SK-N-MC (cell line): ENCODE data around the gene ZNF559.

Experiments
- DNase-seq: peaks from one replicate; pipeline ENCODE4 v3.0.0-alpha.2; 2011; ENCODE audit warnings: low read depth, low spot score
- H3K27ac ChIP-seq: fragments of 200-600 bp; sonication (generic); 2 replicates; pipeline ENCODE4 v1.5.1; 2016; ENCODE audit warnings: mixed run types
- H3K36me3 ChIP-seq: fragments of 200-600 bp; sonication (generic); 2 replicates; pipeline ENCODE4 v1.6.1; 2017; ENCODE audit warnings: antibody characterized with exemption, low read length, mixed read lengths; ENCODE audit not compliant: insufficient read depth
- H3K4me3 ChIP-seq: fragments of 200-600 bp; sonication (generic); 2 replicates; pipeline ENCODE4 v1.5.1; 2016
- H3K9ac ChIP-seq: fragments of 200-600 bp; sonication (generic); 2 replicates; pipeline ENCODE4 v1.8.0; 2017; ENCODE audit warnings: mixed run types, mixed read lengths; ENCODE audit not compliant: insufficient read length
- H3K9me3 ChIP-seq: fragments of 200-600 bp; sonication (generic); 2 replicates; pipeline ENCODE4 v1.6.1; 2017; ENCODE audit warnings: low read depth, mild to moderate bottlenecking, antibody characterized with exemption, low read length, moderate library complexity, mixed read lengths
- EZH2 ChIP-seq: fragments of 200-600 bp; sonication (generic); IDR thresholded peaks from one replicate; pipeline ENCODE4 v1.6.1; 2017; ENCODE audit warnings: antibody characterized with exemption
- FOXP2 ChIP-seq: optimal IDR thresholded peaks from 2 replicates; pipeline ENCODE3; 2011; ENCODE audit warnings: mild to moderate bottlenecking, moderate library complexity; ENCODE audit not compliant: insufficient read depth; ENCODE audit errors: extremely low read length, control extremely low read depth
- POLR2AphosphoS5 ChIP-seq: IDR thresholded peaks from 2 replicates; pipeline ENCODE4 v1.6.1; 2012; ENCODE audit warnings: mild to moderate bottlenecking, low read depth, low read length, borderline replicate concordance

The ZNF559 gene

GRCh38 chr19:9345005-9345404 is 21.0 kb downstream of the ZNF559 start:
- Histone ChIP-seq H3K36me3 (peaks cover 36% of the 10 kb centered on the region), H3K4me3 (no peak overlapping the region), H3K27ac (no peak overlapping the region), H3K9me3 (peaks cover 37% of the 10 kb centered on the region), H3K9ac (no peak overlapping the region)
- TF ChIP-seq POLR2AphosphoS5, result no peak
- no peak for TF ChIP-seq FOXP2
- TF ChIP-seq EZH2, result no peak
- no peak for DNase-seq

DNA sequence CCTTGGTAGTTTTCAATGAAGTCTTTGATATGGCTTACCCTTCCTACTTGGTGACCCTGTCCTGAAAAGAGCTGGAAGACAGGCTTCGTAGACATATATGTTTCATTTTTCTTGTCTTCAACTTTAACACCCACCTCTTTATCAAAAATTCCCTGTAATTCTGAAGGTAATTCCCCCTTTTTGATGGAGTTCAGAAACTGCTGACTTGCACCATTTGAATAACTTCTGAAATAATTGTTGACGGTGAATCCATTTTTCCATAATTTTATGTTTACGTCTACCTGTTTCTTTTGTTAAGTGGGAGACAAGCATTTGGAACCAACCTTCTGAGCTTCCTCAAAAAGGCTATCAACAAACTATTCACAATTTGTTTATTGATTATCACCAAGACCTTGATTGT is 24.3 kb downstream of the ZNF559 start:
- H3K9ac ChIP-seq, result no peak overlapping the region
- H3K9me3 ChIP-seq, result peaks cover 9% of the 10 kb centered on the region; the same call in 1 of the 2 replicates
- H3K4me3 ChIP-seq, result no peak overlapping the region
- H3K27ac ChIP-seq, result no peak overlapping the region
- H3K36me3 ChIP-seq, result peaks cover 8% of the 10 kb centered on the region
- no peak for DNase-seq
- TF ChIP-seq POLR2AphosphoS5, result no peak
- no peak for TF ChIP-seq EZH2
- no peak for TF ChIP-seq FOXP2

DNA sequence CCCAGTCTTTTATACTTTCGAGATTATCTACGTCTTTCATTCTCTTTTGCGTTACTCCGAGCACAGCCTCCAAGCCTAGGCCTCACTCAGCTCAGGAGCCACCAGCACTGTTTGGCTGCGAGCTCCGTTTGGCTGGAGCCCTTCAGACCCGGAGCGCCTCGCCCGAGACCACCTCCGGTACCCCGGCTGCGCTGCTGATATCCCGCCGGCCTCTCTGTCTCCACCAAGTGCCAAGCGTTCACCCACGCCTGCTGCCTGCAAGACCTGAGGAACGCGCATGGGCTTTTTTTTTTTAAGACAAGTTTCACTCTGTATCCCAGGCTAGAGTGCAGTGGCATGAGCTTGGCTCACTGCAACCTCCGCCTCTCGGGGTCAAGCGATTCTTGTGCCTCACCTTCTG is 24.7 kb downstream of the ZNF559 start:
- no peak overlapping the region for H3K9ac ChIP-seq
- DNase-seq, result no peak
- no peak for TF ChIP-seq EZH2
- TF ChIP-seq FOXP2, result no peak
- TF ChIP-seq POLR2AphosphoS5, result no peak
- H3K27ac ChIP-seq, result no peak overlapping the region
- H3K36me3 ChIP-seq, result peaks cover 4% of the 10 kb centered on the region
- peaks cover 7% of the 10 kb centered on the region; the same call in 1 of the 2 replicates for H3K9me3 ChIP-seq
- no peak overlapping the region for H3K4me3 ChIP-seq

- Histone ChIP-seq H3K27ac (no peak overlapping the region), H3K9ac (no peak overlapping the region), H3K36me3 (no peaks in the 10 kb centered on the region), H3K9me3 (no peaks in the 10 kb centered on the region), H3K4me3 (no peak overlapping the region)
- TF ChIP-seq EZH2, result no peak
- TF ChIP-seq FOXP2, result no peak
- TF ChIP-seq POLR2AphosphoS5, result no peak
- DNase-seq, result no peak
Observed at GRCh38 chr19:9352505-9352904, 28.5 kb downstream of the ZNF559 start.

DNA sequence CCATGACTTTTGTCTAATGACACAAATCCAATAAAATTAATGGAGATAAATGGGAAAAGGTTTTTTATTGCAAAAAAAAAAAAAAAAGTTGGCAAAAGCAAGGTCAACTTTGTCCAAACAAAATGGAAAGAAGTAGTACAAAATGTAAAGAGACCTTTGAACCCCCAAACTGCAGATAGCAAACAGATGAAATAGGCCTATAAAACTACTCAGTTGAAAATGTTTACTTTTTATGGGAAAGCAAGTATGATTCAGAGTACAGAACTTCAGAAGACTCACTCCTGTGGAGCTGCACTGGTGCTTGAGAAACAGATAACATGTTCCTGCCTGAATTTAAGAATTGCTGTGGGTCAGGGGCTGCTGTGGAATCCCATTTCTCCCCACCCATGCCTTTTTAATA is 29.0 kb downstream of the ZNF559 start:
- no peaks in the 10 kb centered on the region for H3K9me3 ChIP-seq
- no peak overlapping the region for H3K4me3 ChIP-seq
- TF ChIP-seq POLR2AphosphoS5 (no peak), EZH2 (no peak), FOXP2 (no peak)
- H3K36me3 ChIP-seq, result no peaks in the 10 kb centered on the region
- no peak overlapping the region for H3K27ac ChIP-seq
- no peak for DNase-seq
- no peak overlapping the region for H3K9ac ChIP-seq

GRCh38 chr19:9354651-9355050 is 30.7 kb downstream of the ZNF559 start:
- no peak for DNase-seq
- Histone ChIP-seq H3K9me3 (no peaks in the 10 kb centered on the region), H3K36me3 (no peaks in the 10 kb centered on the region), H3K9ac (no peak overlapping the region), H3K4me3 (no peak overlapping the region), H3K27ac (no peak overlapping the region)
- TF ChIP-seq POLR2AphosphoS5, result no peak
- TF ChIP-seq EZH2, result no peak
- TF ChIP-seq FOXP2, result no peak

GRCh38 chr19:9362905-9363304 is 38.9 kb downstream of the ZNF559 start, which contains the start of gene ZNF177:
TSS of gene ZNF177 (plus strand) at chr19:9363013. CDS start at chr19:9378312, 15,299 bp downstream.
- no peak for DNase-seq
- TF ChIP-seq FOXP2, result no peak
- Histone ChIP-seq H3K27ac (no peak within 1 kb of the TSS), H3K36me3 (no peaks in the 10 kb centered on the region), H3K9ac (no peak within 1 kb of the TSS), H3K4me3 (no peak within 1 kb of the TSS), H3K9me3 (no peaks in the 10 kb centered on the region)

GRCh38 chr19:9370738-9371619 is 47.0 kb downstream of the ZNF559 start:
- no peak overlapping the region for H3K4me3 ChIP-seq
- no peak for DNase-seq
- TF ChIP-seq EZH2, result no peak
- TF ChIP-seq POLR2AphosphoS5, result no peak
- no peak for TF ChIP-seq FOXP2
- no peak overlapping the region for H3K27ac ChIP-seq
- 0 out of 2 replicates have a peak, but pooled peaks cover 2% of the 10 kb centered on the region for H3K9me3 ChIP-seq
- H3K9ac ChIP-seq, result no peak overlapping the region
- no peaks in the 10 kb centered on the region for H3K36me3 ChIP-seq
